Mesenchymal stem cell (in vitro differentiated cells and primary cell): ENCODE data around the gene ARHGAP31.

Experiments
- DNase-seq: peaks from one replicate; pipeline ENCODE4 v3.0.0-alpha.2; 2013
- H2AFZ ChIP-seq: one replicate; pipeline ENCODE4 v1.6.1; 2013; ENCODE audit warnings: low read depth, mild to moderate bottlenecking, control low read depth, inconsistent platforms, low read length, moderate library complexity
- H2AK5ac ChIP-seq: 2 replicates; pipeline ENCODE4 v1.6.1; 2013; ENCODE audit warnings: low read length, moderate library complexity, mild to moderate bottlenecking, inconsistent platforms; ENCODE audit not compliant: severe bottlenecking
- H2BK120ac ChIP-seq: one replicate; pipeline ENCODE4 v1.6.1; 2013; ENCODE audit warnings: low read depth, mild to moderate bottlenecking, inconsistent platforms, low read length, moderate library complexity
- H2BK12ac ChIP-seq, 2 experiments: one replicate each; pipeline ENCODE4 v1.6.1; 2013; ENCODE audit warnings: inconsistent platforms in 2 of 2, low read length in 2 of 2, mild to moderate bottlenecking in 2 of 2, moderate library complexity in 2 of 2, control low read depth in 1 of 2
- H2BK15ac ChIP-seq: one replicate; pipeline ENCODE4 v1.6.1; 2013; ENCODE audit warnings: mild to moderate bottlenecking, low read depth, inconsistent platforms; ENCODE audit not compliant: poor library complexity, severe bottlenecking
- H2BK5ac ChIP-seq: 2 replicates; pipeline ENCODE4 v1.6.1; 2013; ENCODE audit warnings: low read depth, mild to moderate bottlenecking, low read length, control low read depth, inconsistent platforms; ENCODE audit not compliant: poor library complexity, severe bottlenecking
- H3K14ac ChIP-seq, 2 experiments: one replicate each; pipeline ENCODE4 v1.6.1; 2013; ENCODE audit warnings: inconsistent platforms in 2 of 2, low read length in 2 of 2, control low read depth in 1 of 2, mild to moderate bottlenecking in 1 of 2, moderate library complexity in 1 of 2
- H3K18ac ChIP-seq, 2 experiments: one replicate each; pipeline ENCODE4 v1.6.1; 2013; ENCODE audit warnings: inconsistent platforms in 2 of 2, low read length in 2 of 2, control low read depth in 1 of 2, low read depth in 1 of 2, mild to moderate bottlenecking in 1 of 2
- H3K23ac ChIP-seq, 2 experiments: one replicate each; pipeline ENCODE4 v1.6.1; 2013; ENCODE audit warnings: inconsistent platforms in 2 of 2, low read length in 2 of 2, mild to moderate bottlenecking in 2 of 2, moderate library complexity in 2 of 2, control low read depth in 1 of 2
- H3K27ac ChIP-seq: 2 replicates; pipeline ENCODE4 v1.5.1; 2013; ENCODE audit warnings: mild to moderate bottlenecking, moderate library complexity, low read length, control low read depth, inconsistent platforms; ENCODE audit not compliant: poor library complexity, severe bottlenecking
- H3K27me3 ChIP-seq, 2 experiments: 2 replicates each; pipeline versions ENCODE4 v1.6.1 to v1.7.0; 2013; ENCODE audit warnings: low read length in 2 of 2, mild to moderate bottlenecking in 2 of 2, moderate library complexity in 2 of 2, control low read depth in 1 of 2, inconsistent platforms in 1 of 2; ENCODE audit not compliant: control insufficient read depth in 1 of 2, insufficient read depth in 1 of 2
- H3K36me3 ChIP-seq, 2 experiments: 2 replicates each; pipeline versions ENCODE4 v1.6.1 to v1.7.0; 2013; ENCODE audit warnings: low read length in 2 of 2, control low read depth in 1 of 2, inconsistent platforms in 1 of 2, low read depth in 1 of 2, mild to moderate bottlenecking in 1 of 2; ENCODE audit not compliant: insufficient read depth in 2 of 2, control insufficient read depth in 1 of 2
- H3K4ac ChIP-seq, 2 experiments: one replicate each; pipeline ENCODE4 v1.6.1; 2013; ENCODE audit warnings: inconsistent platforms in 2 of 2, low read length in 2 of 2, mild to moderate bottlenecking in 2 of 2, moderate library complexity in 2 of 2, control low read depth in 1 of 2, low read depth in 1 of 2
- H3K4me1 ChIP-seq: 2 replicates; pipeline ENCODE4 v1.6.1; 2013; ENCODE audit warnings: low read depth, low read length, control low read depth; ENCODE audit not compliant: control insufficient read depth, insufficient read depth
- H3K4me2 ChIP-seq: 2 replicates; pipeline ENCODE4 v1.6.1; 2013; ENCODE audit warnings: low read length, mild to moderate bottlenecking, inconsistent platforms; ENCODE audit not compliant: poor library complexity, severe bottlenecking
- H3K4me3 ChIP-seq, 2 experiments: 2 replicates each; pipeline versions ENCODE4 v1.5.1 to v1.7.0; 2013; ENCODE audit warnings: low read length in 2 of 2, mild to moderate bottlenecking in 2 of 2, control low read depth in 1 of 2, low read depth in 1 of 2; ENCODE audit not compliant: insufficient read depth in 1 of 2
- H3K79me1 ChIP-seq: replicated peaks from 2 replicates; pipeline ENCODE4 v1.6.1; 2013; ENCODE audit warnings: mild to moderate bottlenecking, control low read depth, low read length, inconsistent platforms; ENCODE audit not compliant: poor library complexity, severe bottlenecking
- H3K9ac ChIP-seq: 2 replicates; pipeline ENCODE4 v1.7.0; 2013; ENCODE audit warnings: mild to moderate bottlenecking, low read length, moderate library complexity
- H3K9me3 ChIP-seq: 2 replicates; pipeline ENCODE4 v1.7.0; 2013; ENCODE audit warnings: mild to moderate bottlenecking, low read length; ENCODE audit not compliant: control insufficient read depth
- H4K8ac ChIP-seq: one replicate; pipeline ENCODE4 v1.6.1; 2013; ENCODE audit warnings: inconsistent platforms, mild to moderate bottlenecking, low read length, moderate library complexity
- H4K91ac ChIP-seq: one replicate; pipeline ENCODE4 v1.6.1; 2013; ENCODE audit warnings: mild to moderate bottlenecking, low read length, inconsistent platforms
- WGBS: methylation state at CpG from one replicate; pipeline ENCODE4 v1.1.7; 2013; ENCODE audit warnings: mixed read lengths; 5-methylcytosine and 5-hydroxymethylcytosine counted together

Gene ARHGAP31

GRCh38 chr3:119403201-119403600, 109.0 kb downstream of the ARHGAP31 start:
- H2BK15ac ChIP-seq = no peak overlapping the region
- no peaks in the 10 kb centered on the region for H3K27me3 ChIP-seq
- H3K23ac ChIP-seq = no peak overlapping the region
- no peak overlapping the region for H3K18ac ChIP-seq
- no peak overlapping the region for H2BK120ac ChIP-seq
- no peak overlapping the region for H3K4me2 ChIP-seq
- no peak overlapping the region for H3K4me3 ChIP-seq
- H4K8ac ChIP-seq = no peak overlapping the region
- H2BK5ac ChIP-seq = no peak overlapping the region
- no peak overlapping the region for H2BK12ac ChIP-seq
- no peak overlapping the region for H3K14ac ChIP-seq
- H3K27ac ChIP-seq = no peak overlapping the region
- peaks cover 9% of the 10 kb centered on the region for H3K79me1 ChIP-seq
- no peak overlapping the region for H2AFZ ChIP-seq
- peaks cover 4% of the 10 kb centered on the region for H3K4me1 ChIP-seq
- DNase-seq = no peak
- no peak overlapping the region for H4K91ac ChIP-seq
- H3K36me3 ChIP-seq = peaks cover 15 to 28% of the 10 kb centered on the region in 2 experiments
- no peaks in the 10 kb centered on the region for H3K9me3 ChIP-seq
- WGBS = 100% methylated on average over 1 of the region's 1 CpG
- no peak overlapping the region for H3K9ac ChIP-seq
- H2AK5ac ChIP-seq = no peak overlapping the region
- H3K4ac ChIP-seq = no peak overlapping the region

- H3K4me1 ChIP-seq = peaks cover 4% of the 10 kb centered on the region
- no peak overlapping the region for H3K4ac ChIP-seq
- no peak overlapping the region for H3K4me2 ChIP-seq
- H3K36me3 ChIP-seq = peaks cover 20 to 25% of the 10 kb centered on the region in 2 experiments
- H3K27ac ChIP-seq = no peak overlapping the region
- no peak overlapping the region for H3K23ac ChIP-seq
- H2BK12ac ChIP-seq = no peak overlapping the region
- H2AFZ ChIP-seq = no peak overlapping the region
- peaks cover 9% of the 10 kb centered on the region for H3K79me1 ChIP-seq
- H3K4me3 ChIP-seq = no peak overlapping the region
- no peak overlapping the region for H2BK120ac ChIP-seq
- no peak overlapping the region for H3K18ac ChIP-seq
- no peak for DNase-seq
- no peak overlapping the region for H2BK5ac ChIP-seq
- H2AK5ac ChIP-seq = no peak overlapping the region
- H3K9ac ChIP-seq = no peak overlapping the region
- no peaks in the 10 kb centered on the region for H3K9me3 ChIP-seq
- H4K91ac ChIP-seq = no peak overlapping the region
- 100% methylated on average over 1 of the region's 2 CpGs for WGBS
- no peaks in the 10 kb centered on the region for H3K27me3 ChIP-seq
- H2BK15ac ChIP-seq = no peak overlapping the region
- H4K8ac ChIP-seq = no peak overlapping the region
- no peak overlapping the region for H3K14ac ChIP-seq
Measured at GRCh38 chr3:119405315-119405714, 111.1 kb downstream of the ARHGAP31 start.

GRCh38 chr3:119408243-119408950, 114.2 kb downstream of the ARHGAP31 start:
- H2BK120ac ChIP-seq = no peak overlapping the region
- no peak overlapping the region for H3K23ac ChIP-seq
- 97% methylated on average over 2 of the region's 3 CpGs for WGBS
- no peak overlapping the region for H3K9ac ChIP-seq
- no peak overlapping the region for H3K27ac ChIP-seq
- no peak overlapping the region for H3K4ac ChIP-seq
- H3K79me1 ChIP-seq = peaks cover 12% of the 10 kb centered on the region
- no peak overlapping the region for H2BK5ac ChIP-seq
- H3K4me2 ChIP-seq = no peak overlapping the region
- H2AK5ac ChIP-seq = no peak overlapping the region
- no peak for DNase-seq
- no peaks in the 10 kb centered on the region for H3K4me1 ChIP-seq
- H3K14ac ChIP-seq = no peak overlapping the region
- H3K4me3 ChIP-seq = no peak overlapping the region
- H4K8ac ChIP-seq = no peak overlapping the region
- no peak overlapping the region for H4K91ac ChIP-seq
- H3K27me3 ChIP-seq = no peaks in the 10 kb centered on the region
- H2BK15ac ChIP-seq = no peak overlapping the region
- H3K18ac ChIP-seq = no peak overlapping the region
- H3K9me3 ChIP-seq = no peaks in the 10 kb centered on the region
- H2AFZ ChIP-seq = no peak overlapping the region
- peaks cover 13 to 18% of the 10 kb centered on the region in 2 experiments for H3K36me3 ChIP-seq
- H2BK12ac ChIP-seq = no peak overlapping the region

- Histone ChIP-seq H2BK15ac (no peak overlapping the region), H3K27ac (no peak overlapping the region), H3K36me3 (peaks cover 19 to 27% of the 10 kb centered on the region in 2 experiments), H2BK12ac (no peak overlapping the region), H3K4me2 (no peak overlapping the region), H3K4me3 (no peak overlapping the region), H2BK5ac (no peak overlapping the region), H3K4ac (no peak overlapping the region), H3K9me3 (no peaks in the 10 kb centered on the region), H4K8ac (no peak overlapping the region), H2AFZ (no peak overlapping the region), H3K79me1 (peaks cover 7% of the 10 kb centered on the region), H2AK5ac (no peak overlapping the region), H3K9ac (no peak overlapping the region), H3K27me3 (no peaks in the 10 kb centered on the region), H3K23ac (no peak overlapping the region), H3K18ac (no peak overlapping the region), H3K14ac (no peak overlapping the region), H4K91ac (no peak overlapping the region), H3K4me1 (no peaks in the 10 kb centered on the region), H2BK120ac (no peak overlapping the region)
- DNase-seq = no peak
- 83% methylated on average over 1 of the region's 1 CpG for WGBS
Measured at GRCh38 chr3:119409844-119410243, 115.7 kb downstream of the ARHGAP31 start.
